H1 (cell line): ENCODE data around the gene GNAL. TPM values are rescaled to one million over a fixed set of nuclear protein-coding genes. Genes with fewer than 3 reads are reported as not detected.

Experiments
- CTCF ChIA-PET: fragments of 300-600 bp; sonication (Branson Sonifier 250); formaldehyde crosslinking; loops from one replicate; lab custom pipeline; 2021; ENCODE audit not compliant: partially characterized antibody; lab: Charles Lee
- POLR2A ChIA-PET: fragments of 300-600 bp; sonication (Branson Sonifier 250); formaldehyde crosslinking; loops from one replicate; lab custom pipeline; 2021; ENCODE audit warnings: inconsistent platforms; ENCODE audit not compliant: partially characterized antibody; lab: Charles Lee
- DNase-seq, 2 experiments: peaks; one replicate each; pipeline versions ENCODE4 v3.0.0 to v3.0.0-alpha.2; 2010 to 2022; ENCODE audit warnings: low spot score in 2 of 2, low read depth in 1 of 2, mixed read lengths in 1 of 2
- FAIRE-seq: peaks from 2 replicates; lab custom pipeline; 2011; peaks lifted over from hg19 to GRCh38; lab: Jason Lieb, UNC
- H2AFZ ChIP-seq: 2 replicates; pipeline ENCODE4 v1.8.1; 2012; ENCODE audit warnings: low read length, inconsistent platforms
- H2AK5ac ChIP-seq: 2 replicates; pipeline ENCODE4 v1.6.1; 2013; ENCODE audit warnings: low read depth, low read length
- H2BK120ac ChIP-seq: replicated peaks from 2 replicates; pipeline ENCODE3; 2013; ENCODE audit warnings: low read depth, low read length, inconsistent platforms
- H2BK12ac ChIP-seq: 2 replicates; pipeline ENCODE4 v1.6.1; 2013; ENCODE audit warnings: low read depth, low read length
- H2BK15ac ChIP-seq: 2 replicates; pipeline ENCODE4 v1.6.1; 2013; ENCODE audit warnings: low read length
- H2BK20ac ChIP-seq: 2 replicates; pipeline ENCODE4 v1.6.1; 2013; ENCODE audit warnings: low read length
- H2BK5ac ChIP-seq: 2 replicates; pipeline ENCODE4 v1.6.1; 2013; ENCODE audit warnings: low read depth, low read length
- H3K14ac ChIP-seq: 2 replicates; pipeline ENCODE4 v1.6.1; 2013; ENCODE audit warnings: inconsistent platforms; ENCODE audit not compliant: insufficient read length
- H3K18ac ChIP-seq: 2 replicates; pipeline ENCODE4 v1.6.1; 2013; ENCODE audit warnings: low read length; ENCODE audit errors: extremely low read depth
- H3K23ac ChIP-seq: 2 replicates; pipeline ENCODE4 v1.6.1; 2013; ENCODE audit warnings: inconsistent platforms; ENCODE audit not compliant: insufficient read length
- H3K23me2 ChIP-seq: 2 replicates; pipeline ENCODE4 v1.6.1; 2013; ENCODE audit warnings: low read depth, low read length
- H3K27ac ChIP-seq: 2 replicates; pipeline ENCODE4 v1.6.1; 2011; ENCODE audit warnings: low read depth, low read length, inconsistent platforms
- H3K27me3 ChIP-seq, 4 experiments: replicated peaks in 1 of 4; 1 replicate in 1 of 4; 2 replicates in 3 of 4; pipeline versions ENCODE4 v1.6.1 to v1.8.1; 2011 to 2013; ENCODE audit warnings: low read length in 3 of 4, mild to moderate bottlenecking in 3 of 4, inconsistent platforms in 2 of 4, mixed read lengths in 2 of 4, moderate library complexity in 1 of 4; ENCODE audit not compliant: control insufficient read depth in 3 of 4, insufficient read depth in 3 of 4; ENCODE audit errors: extremely low read depth in 1 of 4
- H3K36me3 ChIP-seq, 4 experiments: 2 replicates each; pipeline versions ENCODE4 v1.6.1 to v1.8.1; 2011 to 2013; ENCODE audit warnings: mild to moderate bottlenecking in 4 of 4, low read length in 3 of 4, moderate library complexity in 2 of 4, control low read depth in 1 of 4, inconsistent platforms in 1 of 4; ENCODE audit not compliant: insufficient read depth in 4 of 4, control insufficient read depth in 2 of 4
- H3K4ac ChIP-seq: replicated peaks from 2 replicates; pipeline ENCODE3; 2013; ENCODE audit warnings: low read length, low read depth, mixed read lengths, inconsistent platforms; ENCODE audit not compliant: insufficient read length
- H3K4me1 ChIP-seq, 4 experiments: replicated peaks in 1 of 4; 1 replicate in 1 of 4; 2 replicates in 3 of 4; pipeline versions ENCODE4 v1.6.1 to v1.8.1; 2011 to 2013; ENCODE audit warnings: low read length in 3 of 4, inconsistent platforms in 2 of 4, mixed read lengths in 1 of 4; ENCODE audit not compliant: insufficient read depth in 4 of 4, control insufficient read depth in 3 of 4
- H3K4me2 ChIP-seq, 2 experiments: 2 replicates each; pipeline versions ENCODE4 v1.6.1 to v1.8.1; 2011 to 2013; ENCODE audit warnings: low read depth in 2 of 2, low read length in 2 of 2, control low read depth in 1 of 2, inconsistent platforms in 1 of 2, mild to moderate bottlenecking in 1 of 2; ENCODE audit not compliant: insufficient read depth in 1 of 2
- H3K4me3 ChIP-seq, 4 experiments: fragments of 200-600, 300-600 bp in 1 of 4; sonication (generic), shearing (Covaris generic), sonication (Bioruptor Twin) in 1 of 4; 2 replicates each; pipeline versions ENCODE4 v1.5.1 to v1.8.1; 2011 to 2016; ENCODE audit warnings: low read length in 4 of 4, low read depth in 3 of 4, control low read depth in 2 of 4, inconsistent platforms in 2 of 4, mild to moderate bottlenecking in 2 of 4, mixed read lengths in 1 of 4, moderate library complexity in 1 of 4; ENCODE audit not compliant: insufficient read depth in 2 of 4; ENCODE audit errors: extremely low read depth in 1 of 4
- H3K56ac ChIP-seq: replicated peaks from 2 replicates; pipeline ENCODE3; 2013; ENCODE audit warnings: low read depth, mild to moderate bottlenecking, mixed read lengths, low read length, inconsistent platforms; ENCODE audit not compliant: insufficient read length
- H3K79me1 ChIP-seq: 2 replicates; pipeline ENCODE4 v1.6.1; 2013; ENCODE audit warnings: low read depth, low read length, control low read depth
- H3K79me2 ChIP-seq, 2 experiments: 2 replicates each; pipeline versions ENCODE4 v1.6.1 to v1.8.1; 2012 to 2013; ENCODE audit warnings: low read length in 2 of 2, mild to moderate bottlenecking in 2 of 2, inconsistent platforms in 1 of 2; ENCODE audit not compliant: insufficient read depth in 2 of 2, control insufficient read depth in 1 of 2
- H3K9ac ChIP-seq, 4 experiments: replicated peaks in 1 of 4; 1 replicate in 1 of 4; 2 replicates in 3 of 4; pipeline versions ENCODE4 v1.6.1 to v1.8.1; 2011 to 2013; ENCODE audit warnings: low read depth in 3 of 4, low read length in 3 of 4, control low read depth in 2 of 4, mild to moderate bottlenecking in 2 of 4, moderate library complexity in 2 of 4, inconsistent platforms in 1 of 4; ENCODE audit errors: extremely low read depth in 1 of 4
- H3K9me3 ChIP-seq, 2 experiments: 2 replicates each; pipeline versions ENCODE4 v1.6.1 to v1.8.1; 2012 to 2013; ENCODE audit warnings: mild to moderate bottlenecking in 2 of 2, moderate library complexity in 2 of 2, control low read depth in 1 of 2, inconsistent platforms in 1 of 2, low read depth in 1 of 2, low read length in 1 of 2, mixed read lengths in 1 of 2; ENCODE audit not compliant: insufficient read depth in 2 of 2
- H4K20me1 ChIP-seq, 2 experiments: replicated peaks in 1 of 2; 2 replicates each; pipeline versions ENCODE3 to v1.8.1; 2011 to 2013; ENCODE audit warnings: inconsistent platforms in 2 of 2, low read length in 2 of 2, mild to moderate bottlenecking in 1 of 2; ENCODE audit not compliant: insufficient read depth in 2 of 2, control insufficient read depth in 1 of 2
- H4K5ac ChIP-seq: 2 replicates; pipeline ENCODE4 v1.6.1; 2013; ENCODE audit warnings: low read length, low read depth, mixed read lengths, inconsistent platforms; ENCODE audit not compliant: insufficient read length
- H4K8ac ChIP-seq: 2 replicates; pipeline ENCODE4 v1.8.0; 2013; ENCODE audit warnings: mild to moderate bottlenecking, moderate library complexity, low read length, inconsistent platforms; ENCODE audit not compliant: insufficient read depth; ENCODE audit errors: extremely low read depth
- H4K91ac ChIP-seq: replicated peaks from 2 replicates; pipeline ENCODE3; 2013; ENCODE audit warnings: low read length, mixed read lengths, inconsistent platforms; ENCODE audit not compliant: insufficient read length
- WGBS, 2 experiments: shearing (Covaris generic) in 1 of 2; methylation state at CpG; one replicate each; pipeline versions ENCODE4 v1.1.6 to v1.1.7; 2013 to 2015; ENCODE audit warnings: low lambda C conversion rate in 2 of 2, mixed read lengths in 2 of 2, inconsistent platforms in 1 of 2, low coverage in 1 of 2, missing lambda C conversion rate in 1 of 2; ENCODE audit not compliant: insufficient replicate concordance in 2 of 2, insufficient coverage in 1 of 2, insufficient read length in 1 of 2; ENCODE audit errors: extremely low coverage in 1 of 2, missing lambda C conversion rate in 1 of 2; 5-methylcytosine and 5-hydroxymethylcytosine counted together
- polyA plus RNA-seq, 7 experiments: library from polyadenylated mRNA; depleted of rRNA in 3 of 7; stranded (reverse) in 5 of 7; unstranded in 2 of 7; fragments of >200 nt in 5 of 7; fragments of 200-250 nt in 2 of 7; gene quantifications; 1 replicate in 5 of 7; 2 replicates in 1 of 7; 4 replicates in 1 of 7; pipeline versions ENCODE4 v1.2.1 to v1.2.3, GENCODE V29; 2011 to 2013; ENCODE audit warnings: missing spikeins in 2 of 7, mixed read lengths in 2 of 7
- total RNA-seq: library from RNA; stranded (reverse); fragmentation: NEBNext Ultra II Directional; extraction: Animal tissue kit (Norgen Biotek cat#: 25700); gene quantifications from 2 replicates; pipeline ENCODE4 v1.2.1, GENCODE V29; 2021

GNAL gene
- total and polyA plus RNA-seq, 2 of the 8 experiments (the other 6 are each of a cell fraction or from before 2014, with no cell fraction given) = 13.2 to 18.3 TPM

DNA sequence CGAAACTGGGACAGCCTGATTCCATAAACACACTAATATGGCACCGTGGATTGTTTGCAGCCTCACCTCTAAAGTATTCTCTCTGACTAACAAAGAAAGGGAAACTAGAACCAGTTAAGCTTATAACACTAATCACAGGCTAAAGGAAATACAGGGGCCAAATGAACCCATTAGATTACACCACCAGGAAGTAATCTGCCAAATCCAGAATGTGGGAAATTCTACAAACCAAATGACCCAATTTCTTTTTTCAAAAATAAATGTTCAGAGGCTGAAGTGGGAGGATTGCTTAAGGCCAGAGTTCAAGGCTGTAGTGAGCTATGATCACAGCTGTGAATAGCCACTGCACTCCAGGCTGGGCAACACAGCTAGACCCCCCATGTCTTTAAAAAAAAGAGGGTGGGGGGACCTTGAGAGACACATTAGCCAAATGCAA lies 220.5 kb downstream of the GNAL start:
- DNase-seq (no peak), FAIRE-seq (no peak)
- no peak overlapping the region for H4K8ac ChIP-seq
- no peaks in the 10 kb centered on the region for H3K36me3 ChIP-seq
- H3K27ac ChIP-seq = no peak overlapping the region
- H2BK120ac ChIP-seq = no peak overlapping the region
- no peak overlapping the region for H2BK20ac ChIP-seq
- no peak overlapping the region for H3K18ac ChIP-seq
- no peak overlapping the region for H3K4me3 ChIP-seq
- H3K56ac ChIP-seq = no peak overlapping the region
- H3K9ac ChIP-seq = no peak overlapping the region
- H4K91ac ChIP-seq = no peak overlapping the region
- H3K4me1 ChIP-seq = peaks cover 2 to 12% (median 5%) of the 10 kb centered on the region in 4 experiments; a peak in 6 of 7 replicates
- H2BK5ac ChIP-seq = no peak overlapping the region
- H3K27me3 ChIP-seq = no peaks in the 10 kb centered on the region
- H4K5ac ChIP-seq = no peak overlapping the region
- ChIA-PET CTCF (interaction anchor here (0.8 to 1.2 kb wide), 3 partner anchors 85 to 174 kb away, joined by 4 to 5 read pairs (median 4); no protein-coding TSS in a partner anchor), POLR2A (interaction anchor here (2.2 kb wide), 1 partner anchor 71 kb away, joined by 9 read pairs; the partner anchor contains the start of gene IMPA2)
- H2BK12ac ChIP-seq = no peak overlapping the region
- no peaks in the 10 kb centered on the region for H4K20me1 ChIP-seq
- H3K79me1 ChIP-seq = no peaks in the 10 kb centered on the region
- no peaks in the 10 kb centered on the region for H3K79me2 ChIP-seq
- H2AK5ac ChIP-seq = no peak overlapping the region
- no peak overlapping the region for H2BK15ac ChIP-seq
- WGBS, 2 experiments = 80% methylated on average over 2 of the region's 2 CpGs; no CpG with 5 or more reads in 1 of the 2 experiments
- no peak overlapping the region for H3K4me2 ChIP-seq
- H3K14ac ChIP-seq = no peak overlapping the region
- H3K23ac ChIP-seq = no peak overlapping the region
- H3K9me3 ChIP-seq = no peaks in the 10 kb centered on the region
- H2AFZ ChIP-seq = no peak overlapping the region
- H3K23me2 ChIP-seq = peaks cover 10% of the 10 kb centered on the region; the same call in 1 of the 2 replicates
- no peak overlapping the region for H3K4ac ChIP-seq
